ENCODE data around the gene GYPA.
"Not testable (repeated sequence)": the region's sequence is repeated elsewhere in the genome, so short reads cannot be mapped to it uniquely, and the experiment has no call there.

The GYPA gene

GRCh38 chr4:144128709-144129320, 11.7 kb downstream of the GYPA start:
- not testable (repeated sequence) for ATAC-seq

- ATAC-seq: not testable (repeated sequence)
Measured at GRCh38 chr4:144125109-144125508, 15.4 kb downstream of the GYPA start.

- ATAC-seq: not testable (repeated sequence)
Measured at GRCh38 chr4:144123982-144124635, 16.4 kb downstream of the GYPA start.

GRCh38 chr4:144123269-144123668, 17.2 kb downstream of the GYPA start:
- not testable (repeated sequence) for ATAC-seq

- not testable (repeated sequence) for ATAC-seq
Measured at GRCh38 chr4:144119752-144120151, 20.8 kb downstream of the GYPA start.

- peak in 1 of 2 donors; percentile 36 for ATAC-seq
Measured at GRCh38 chr4:144115519-144115918, 25.0 kb downstream of the GYPA start.

GRCh38 chr4:144113546-144113945, 27.0 kb downstream of the GYPA start:
- no peak for ATAC-seq

- no peak for ATAC-seq
Measured at GRCh38 chr4:144104509-144105130, 35.9 kb downstream of the GYPA start.

GRCh38 chr4:144097776-144098175, 42.7 kb downstream of the GYPA start:
- ATAC-seq: not testable (repeated sequence)

GRCh38 chr4:144093995-144094394, 46.5 kb downstream of the GYPA start:
- not testable (repeated sequence) for ATAC-seq

- not testable (repeated sequence) for ATAC-seq
Measured at GRCh38 chr4:144091181-144091580, 49.3 kb downstream of the GYPA start.

- no peak for ATAC-seq
Measured at GRCh38 chr4:144090744-144091143, 49.8 kb downstream of the GYPA start.

GRCh38 chr4:144082053-144082452, 58.5 kb downstream of the GYPA start:
- not testable (repeated sequence) for ATAC-seq

GRCh38 chr4:144080135-144080534, 60.4 kb downstream of the GYPA start:
- ATAC-seq: not testable (repeated sequence)

- not testable (repeated sequence) for ATAC-seq
Measured at GRCh38 chr4:144078746-144079145, 61.8 kb downstream of the GYPA start.

GRCh38 chr4:144061556-144061955, 79.0 kb downstream of the GYPA start:
- ATAC-seq: not testable (repeated sequence)

GRCh38 chr4:144060234-144060859, 80.2 kb downstream of the GYPA start:
- ATAC-seq: not testable (repeated sequence)
